GM12878 (cell line): Measurements from ENCODE around the gene TMEM266. TPM values are rescaled to one million over a fixed set of nuclear protein-coding genes. Genes with fewer than 3 reads are reported as not detected.

Experiments
- ATAC-seq: fragments of 200-7000 bp; cut with Tn5 transposase; 3 replicates; pipeline ENCODE4 v1.9.1; 2020; ENCODE audit warnings: mild to moderate bottlenecking, moderate library complexity
- BruUV-seq: library from RNA; stranded (reverse); fragments of 400-500 nt; replicated peaks from 2 replicates; lab custom pipeline; 2021; lab: Mats Ljungman, UMichigan
- CTCF ChIA-PET: fragments of 300-600 bp; sonication (Branson Sonifier 250); formaldehyde crosslinking; extraction: SDS; loops from one replicate; lab custom pipeline; 2021; ENCODE audit warnings: inconsistent platforms; lab: Yijun Ruan, JAX
- POLR2A ChIA-PET: fragments of 350-600 bp; formaldehyde crosslinking; extraction: SDS; loops from one replicate; lab custom pipeline; 2021; ENCODE audit warnings: inconsistent platforms; lab: Charles Lee
- RAD21 ChIA-PET: fragments of 300-600 bp; sonication (Branson Sonifier 250); formaldehyde crosslinking; loops from one replicate; lab custom pipeline; 2023; ENCODE audit warnings: antibody characterized with exemption; ENCODE audit not compliant: unreplicated experiment; lab: Charles Lee
- SMC1A ChIA-PET: fragments of 300-600 bp; sonication (Branson Sonifier 250); formaldehyde crosslinking; loops from one replicate; lab custom pipeline; 2023; ENCODE audit not compliant: unreplicated experiment, uncharacterized antibody; lab: Charles Lee
- DNase-seq: peaks from one replicate; pipeline ENCODE4 v3.0.0-alpha.2; 2011; ENCODE audit warnings: low read depth, low spot score
- FAIRE-seq: peaks from 3 replicates; lab custom pipeline; 2011; peaks lifted over from hg19 to GRCh38; lab: Jason Lieb, UNC
- H2AFZ ChIP-seq: 2 replicates; pipeline ENCODE4 v1.6.0; 2011; ENCODE audit warnings: low read depth, low read length, control low read depth; ENCODE audit not compliant: control insufficient read depth
- H3K27ac ChIP-seq: 2 replicates; pipeline ENCODE4 v1.5.1; 2011; ENCODE audit warnings: control low read depth; ENCODE audit not compliant: control insufficient read depth, insufficient read depth
- H3K27me3 ChIP-seq, 2 experiments: replicated peaks in 1 of 2; 2 replicates each; pipeline versions ENCODE4 v1.6.0 to v1.6.1; 2011; ENCODE audit warnings: low read length in 1 of 2; ENCODE audit not compliant: control insufficient read depth in 2 of 2, insufficient read depth in 2 of 2
- H3K36me3 ChIP-seq, 2 experiments: 2 replicates each; pipeline ENCODE4 v1.5.1; 2011; ENCODE audit warnings: low read length in 1 of 2; ENCODE audit not compliant: control insufficient read depth in 2 of 2, insufficient read depth in 2 of 2
- H3K4me1 ChIP-seq: 2 replicates; pipeline ENCODE4 v1.6.1; 2011; ENCODE audit warnings: mild to moderate bottlenecking, low read length, moderate library complexity, mixed read lengths; ENCODE audit not compliant: control insufficient read depth, insufficient read depth
- H3K4me2 ChIP-seq: 2 replicates; pipeline ENCODE4 v1.6.0; 2011; ENCODE audit warnings: control low read depth; ENCODE audit not compliant: control insufficient read depth, insufficient read depth
- H3K4me3 ChIP-seq: fragments of 200-600 bp; sonication (generic); 2 replicates; pipeline ENCODE4 v1.5.1; 2016
- H3K79me2 ChIP-seq: 2 replicates; pipeline ENCODE4 v1.6.0; 2011; ENCODE audit warnings: low read length; ENCODE audit not compliant: control insufficient read depth, insufficient read depth
- H3K9ac ChIP-seq: 2 replicates; pipeline ENCODE4 v1.8.0; 2011; ENCODE audit warnings: low read length, control low read depth, mixed read lengths; ENCODE audit not compliant: control insufficient read depth, insufficient read depth
- H3K9me3 ChIP-seq: replicated peaks from 3 replicates; pipeline ENCODE4 v1.5.1; 2011; ENCODE audit warnings: mild to moderate bottlenecking, low read length; ENCODE audit not compliant: control insufficient read depth, insufficient read depth
- H4K20me1 ChIP-seq: 2 replicates; pipeline ENCODE4 v1.6.0; 2011; ENCODE audit not compliant: control insufficient read depth, insufficient read depth
- CBX3 ChIP-seq: fragments of 200-600 bp; sonication (generic); IDR thresholded peaks from 2 replicates; pipeline ENCODE4 v1.6.1; 2016; ENCODE audit warnings: low read depth, borderline replicate concordance
- EED ChIP-seq: sonication (generic); IDR thresholded peaks from 2 replicates; pipeline ENCODE4 v1.6.1; 2016; ENCODE audit warnings: antibody characterized with exemption, low read depth
- MEF2A ChIP-seq: IDR thresholded peaks from 2 replicates; pipeline ENCODE4 v1.6.1; 2011; ENCODE audit warnings: low read depth, mild to moderate bottlenecking, low read length, moderate library complexity; ENCODE audit not compliant: insufficient read depth
- RB1 ChIP-seq: fragments of 450-650 bp; formaldehyde crosslinking; IDR thresholded peaks from 2 replicates; pipeline ENCODE4 v1.6.1; 2017; ENCODE audit warnings: mild to moderate bottlenecking, borderline replicate concordance
- TCF12 ChIP-seq: IDR thresholded peaks from 2 replicates; pipeline ENCODE4 v1.6.1; 2011; ENCODE audit warnings: low read depth, mild to moderate bottlenecking, low read length
- WGBS: methylation state at CpG from one replicate; pipeline ENCODE4 v1.1.6; 2016; ENCODE audit warnings: low lambda C conversion rate; ENCODE audit not compliant: insufficient replicate concordance, insufficient coverage; ENCODE audit errors: missing lambda C conversion rate; 5-methylcytosine and 5-hydroxymethylcytosine counted together
- in situ Hi-C: fragments of 300-500 bp; cut with MboI; formaldehyde crosslinking; loops from 9 replicates; pipeline ENCODE4 v1.14.3; 2018; ENCODE audit warnings: mixed read lengths
- intact Hi-C: fragments of 100-400 bp; cut with micrococcal nuclease; formaldehyde crosslinking; loops from one replicate; pipeline ENCODE4 v1.14.2; 2022; ENCODE audit not compliant: unreplicated experiment
- polyA plus RNA-seq, 11 experiments: library from polyadenylated mRNA; depleted of rRNA in 4 of 11; unstranded in 6 of 11; stranded (reverse) in 5 of 11; fragments of >200 nt; fragmentation: Nextera tagmentation in 4 of 11; fragmentation: Illumina TruSeq in 1 of 11; extraction: Ambion mirVana in 4 of 11; extraction: Trizol in 1 of 11; gene quantifications; 1 replicate in 1 of 11; 2 replicates in 10 of 11; pipeline versions ENCODE4 v1.2.1 to v1.2.3, GENCODE V29; 2011 to 2016; ENCODE audit warnings: inconsistent platforms in 2 of 11, missing spikeins in 2 of 11, low read depth in 1 of 11
- total RNA-seq, 4 experiments: library from RNA; depleted of rRNA in 3 of 4; stranded (reverse); fragments of >200 nt in 3 of 4; fragmentation: Illumina TruSeq in 1 of 4; extraction: Trizol in 1 of 4; gene quantifications; 2 replicates each; pipeline versions ENCODE4 v1.2.1 to v1.2.3, GENCODE V29; 2013 to 2021
- TF ChIP-seq, protein P1 (sequence below): fragments of 150-350 bp; IDR thresholded peaks from 2 replicates; pipeline ENCODE4 v1.6.1; 2014; ENCODE audit warnings: mild to moderate bottlenecking, low read depth, low read length

Gene TMEM266
- total and polyA plus RNA-seq, 10 of the 15 experiments (the other 5 are each of a cell fraction or from before 2014, with no cell fraction given): 0.11 to 0.70 (median 0.39) TPM

- BruUV-seq: no TSS peak
- no peak overlapping the region for H3K4me3 ChIP-seq
- peaks cover 19% of the 10 kb centered on the region for H3K4me1 ChIP-seq
- DNase-seq (no peak), FAIRE-seq (no peak), ATAC-seq (no peak)
- H3K9ac ChIP-seq: no peak overlapping the region
- peaks cover 0 to 28% of the 10 kb centered on the region in 2 experiments; a peak in 2 of 4 replicates for H3K36me3 ChIP-seq
- no peaks in the 10 kb centered on the region for H4K20me1 ChIP-seq
- POLR2A ChIA-PET: no interaction called here
- no peak overlapping the region for H3K4me2 ChIP-seq
- intact Hi-C loops: no loop called here
- in situ Hi-C loops: no loop called here
- RAD21 ChIA-PET: interaction anchor here (0.7 kb wide), 1 partner anchor 30 kb away, joined by 3 read pairs; no protein-coding TSS in a partner anchor
- H3K9me3 ChIP-seq: peaks cover 2% of the 10 kb centered on the region; the same call in 2 of the 3 replicates
- H3K79me2 ChIP-seq: no peaks in the 10 kb centered on the region
- CTCF ChIA-PET: interaction anchor here (1.1 to 1.4 kb wide), 3 partner anchors 11 to 30 kb away, joined by 3 read pairs; no protein-coding TSS in a partner anchor
- WGBS: 96% methylated on average over 1 of the region's 1 CpG
- H2AFZ ChIP-seq: no peak overlapping the region
- SMC1A ChIA-PET: interaction anchor here (1.0 kb wide), 1 partner anchor 10 kb away, joined by 4 read pairs; no protein-coding TSS in a partner anchor
- TF ChIP-seq TCF12: no peak
- no peak for TF ChIP-seq RB1
- TF ChIP-seq, protein P1, sequence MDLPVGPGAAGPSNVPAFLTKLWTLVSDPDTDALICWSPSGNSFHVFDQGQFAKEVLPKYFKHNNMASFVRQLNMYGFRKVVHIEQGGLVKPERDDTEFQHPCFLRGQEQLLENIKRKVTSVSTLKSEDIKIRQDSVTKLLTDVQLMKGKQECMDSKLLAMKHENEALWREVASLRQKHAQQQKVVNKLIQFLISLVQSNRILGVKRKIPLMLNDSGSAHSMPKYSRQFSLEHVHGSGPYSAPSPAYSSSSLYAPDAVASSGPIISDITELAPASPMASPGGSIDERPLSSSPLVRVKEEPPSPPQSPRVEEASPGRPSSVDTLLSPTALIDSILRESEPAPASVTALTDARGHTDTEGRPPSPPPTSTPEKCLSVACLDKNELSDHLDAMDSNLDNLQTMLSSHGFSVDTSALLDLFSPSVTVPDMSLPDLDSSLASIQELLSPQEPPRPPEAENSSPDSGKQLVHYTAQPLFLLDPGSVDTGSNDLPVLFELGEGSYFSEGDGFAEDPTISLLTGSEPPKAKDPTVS: no peak
- TF ChIP-seq CBX3: no peak
- TF ChIP-seq MEF2A: no peak
- no peak for TF ChIP-seq EED
- H3K27ac ChIP-seq: no peak overlapping the region
- H3K27me3 ChIP-seq: no peaks in the 10 kb centered on the region
Observed at GRCh38 chr15:76221085-76221767, 161.4 kb downstream of the TMEM266 start.
